Measurements from ENCODE around the gene CFAP69.

CFAP69 gene

DNA sequence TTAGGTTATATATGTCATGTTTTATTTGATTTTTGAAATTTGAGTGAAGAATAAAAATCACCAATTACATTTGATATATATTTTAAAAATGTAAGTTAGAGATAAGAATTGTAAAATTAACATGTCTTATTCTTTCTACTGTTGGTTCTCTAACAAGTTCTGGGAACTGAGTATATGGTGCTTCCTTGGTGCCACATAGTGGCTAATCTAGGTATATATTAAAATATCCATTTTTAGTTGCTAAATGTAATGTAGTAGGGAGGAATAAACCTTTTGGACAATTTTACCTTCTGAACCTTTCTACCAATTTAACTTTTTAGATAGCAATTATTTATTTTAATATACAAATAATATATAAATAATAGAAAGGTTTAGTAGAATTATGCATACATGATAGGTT lies 17.5 kb downstream of the CFAP69 start:
- H3K36me3 ChIP-seq (ENCODE audit: control insufficient read depth, insufficient read depth, low read length), result no peaks in the 10 kb centered on the region
- no peaks in the 10 kb centered on the region for H3K27me3 ChIP-seq (ENCODE audit: control insufficient read depth, insufficient read depth, low read length)
- H3K9ac ChIP-seq (ENCODE audit: low read length), result no peak overlapping the region

DNA sequence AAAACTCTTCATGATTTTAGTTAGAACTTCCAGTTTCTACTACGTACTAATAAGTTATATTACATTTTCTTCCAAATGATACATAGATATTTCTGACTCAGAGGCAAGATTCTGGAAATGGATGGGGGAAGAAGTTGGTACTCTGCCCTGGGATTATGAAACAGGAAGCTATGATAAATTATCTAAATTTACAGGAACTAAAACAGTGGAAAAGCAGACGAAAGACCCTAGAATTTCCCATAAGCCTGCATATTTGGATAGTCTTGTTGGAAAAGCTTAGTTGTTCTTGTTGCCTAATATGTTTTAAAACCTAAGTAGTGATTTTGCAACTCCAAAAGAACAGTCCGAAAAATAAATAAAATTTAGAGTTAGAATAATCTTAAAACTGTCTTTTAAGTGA lies 21.8 kb downstream of the CFAP69 start:
- Histone ChIP-seq H3K27ac (ENCODE audit: low read depth, low read length) (no peak overlapping the region), H3K4me3 (ENCODE audit: low read length) (no peak overlapping the region), H3K36me3 (ENCODE audit: control insufficient read depth, insufficient read depth, low read length) (no peaks in the 10 kb centered on the region), H3K27me3 (ENCODE audit: control insufficient read depth, insufficient read depth, low read length) (no peaks in the 10 kb centered on the region), H3K9ac (ENCODE audit: low read length) (no peak overlapping the region), H3K4me1 (ENCODE audit: control insufficient read depth, insufficient read depth, low read length) (no peaks in the 10 kb centered on the region)

More for the DNA sequence above, 17.5 kb downstream of the CFAP69 start:
- no peak overlapping the region for H3K4me3 ChIP-seq (ENCODE audit: low read length)
- no peak overlapping the region for H3K27ac ChIP-seq (ENCODE audit: low read depth, low read length)
- no peaks in the 10 kb centered on the region for H3K4me1 ChIP-seq (ENCODE audit: control insufficient read depth, insufficient read depth, low read length)

DNA sequence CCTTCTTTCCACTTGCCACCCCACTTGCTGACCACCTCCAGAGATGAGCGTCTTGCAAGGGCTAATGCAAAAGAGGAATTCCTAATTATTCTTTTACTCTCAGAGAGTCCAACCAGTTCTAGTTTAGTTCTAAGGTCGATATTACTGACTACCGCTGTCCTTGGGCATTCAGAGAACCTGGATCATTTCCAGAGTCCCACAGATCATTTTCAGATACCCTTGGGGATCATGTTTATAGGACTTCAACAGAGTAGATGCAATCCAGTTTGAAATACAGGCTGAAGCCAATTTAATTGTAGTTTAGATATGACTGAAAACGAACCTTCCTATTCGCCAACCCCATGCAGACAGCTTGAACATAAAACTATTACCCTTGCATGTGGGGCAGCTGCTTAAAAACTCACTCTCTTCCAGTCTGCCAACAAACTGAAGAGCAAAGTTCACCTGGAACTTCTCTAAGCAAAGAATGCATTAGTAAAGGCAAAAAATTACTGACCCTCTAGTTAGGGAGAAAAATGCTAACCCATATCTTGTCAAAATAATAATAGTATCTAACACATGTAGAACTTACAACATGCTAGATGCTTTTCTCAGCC lies 22.4 kb downstream of the CFAP69 start:
- no peak overlapping the region for H3K27ac ChIP-seq (ENCODE audit: low read depth, low read length)
- H3K27me3 ChIP-seq (ENCODE audit: control insufficient read depth, insufficient read depth, low read length), result no peaks in the 10 kb centered on the region
- no peak overlapping the region for H3K9ac ChIP-seq (ENCODE audit: low read length)

DNA sequence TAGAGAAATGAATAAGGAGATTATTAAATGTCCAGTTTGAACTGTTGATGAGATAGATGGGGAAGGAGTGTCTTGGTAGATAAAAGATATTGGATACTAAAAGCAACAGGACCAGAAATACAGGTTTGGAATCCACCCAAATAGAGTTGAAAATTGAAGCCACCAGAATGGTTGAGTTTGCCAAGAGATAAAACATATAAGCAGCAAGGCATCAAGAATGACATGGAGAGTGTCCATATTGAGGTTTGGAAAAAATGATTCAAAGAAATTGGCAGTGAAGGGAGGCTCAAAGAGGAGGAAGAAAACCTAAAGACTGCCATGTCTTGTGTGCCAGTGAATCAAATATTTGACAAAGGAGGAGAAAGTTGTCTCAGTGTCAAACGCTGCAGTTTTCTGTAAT lies 24.2 kb downstream of the CFAP69 start:
- H3K36me3 ChIP-seq (ENCODE audit: control insufficient read depth, insufficient read depth, low read length), result no peaks in the 10 kb centered on the region
- H3K9ac ChIP-seq (ENCODE audit: low read length), result no peak overlapping the region
- H3K4me1 ChIP-seq (ENCODE audit: control insufficient read depth, insufficient read depth, low read length), result no peaks in the 10 kb centered on the region
- no peaks in the 10 kb centered on the region for H3K27me3 ChIP-seq (ENCODE audit: control insufficient read depth, insufficient read depth, low read length)
- no peak overlapping the region for H3K4me3 ChIP-seq (ENCODE audit: low read length)
- no peak overlapping the region for H3K27ac ChIP-seq (ENCODE audit: low read depth, low read length)

More for the DNA sequence above, 22.4 kb downstream of the CFAP69 start:
- Histone ChIP-seq H3K4me3 (ENCODE audit: low read length) (no peak overlapping the region), H3K36me3 (ENCODE audit: control insufficient read depth, insufficient read depth, low read length) (no peaks in the 10 kb centered on the region), H3K4me1 (ENCODE audit: control insufficient read depth, insufficient read depth, low read length) (no peaks in the 10 kb centered on the region)

DNA sequence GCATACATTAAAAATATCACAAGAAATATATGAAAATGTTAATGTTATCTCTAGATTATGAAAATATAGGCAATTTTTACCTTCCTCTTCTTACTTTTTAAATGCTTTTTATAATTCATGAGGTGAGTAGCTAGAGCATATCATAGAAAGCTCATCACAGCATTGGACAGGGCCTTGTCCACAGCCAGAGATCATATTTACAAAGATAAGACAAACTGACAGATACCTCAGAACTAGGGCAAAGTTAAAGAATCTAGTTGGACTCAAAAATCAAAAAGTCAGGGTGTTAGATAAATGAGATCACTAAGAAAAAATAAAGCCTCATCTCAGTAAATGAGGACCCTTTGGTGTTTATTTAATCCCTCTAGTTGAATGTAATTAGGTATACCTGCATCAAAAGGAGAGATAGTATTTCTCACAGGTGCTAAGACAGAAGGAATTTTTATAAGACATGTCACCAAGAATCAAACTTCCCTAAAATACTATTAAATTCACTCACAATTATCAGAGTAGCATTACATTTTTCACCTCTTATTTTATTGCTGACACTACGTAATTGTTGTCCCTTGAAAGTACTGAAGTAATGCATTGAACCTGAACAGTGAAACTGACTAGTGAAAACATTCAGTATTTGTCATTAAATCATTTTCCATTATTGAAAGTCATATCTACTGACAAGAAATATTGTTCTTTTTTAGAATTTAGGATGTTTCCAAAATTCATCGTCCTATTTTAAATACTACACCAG lies 25.6 kb downstream of the CFAP69 start:
- no peaks in the 10 kb centered on the region for H3K4me1 ChIP-seq (ENCODE audit: control insufficient read depth, insufficient read depth, low read length)
- no peaks in the 10 kb centered on the region for H3K27me3 ChIP-seq (ENCODE audit: control insufficient read depth, insufficient read depth, low read length)
- H3K4me3 ChIP-seq (ENCODE audit: low read length), result no peak overlapping the region
- no peak overlapping the region for H3K27ac ChIP-seq (ENCODE audit: low read depth, low read length)
- H3K9ac ChIP-seq (ENCODE audit: low read length), result no peak overlapping the region
- no peaks in the 10 kb centered on the region for H3K36me3 ChIP-seq (ENCODE audit: control insufficient read depth, insufficient read depth, low read length)

DNA sequence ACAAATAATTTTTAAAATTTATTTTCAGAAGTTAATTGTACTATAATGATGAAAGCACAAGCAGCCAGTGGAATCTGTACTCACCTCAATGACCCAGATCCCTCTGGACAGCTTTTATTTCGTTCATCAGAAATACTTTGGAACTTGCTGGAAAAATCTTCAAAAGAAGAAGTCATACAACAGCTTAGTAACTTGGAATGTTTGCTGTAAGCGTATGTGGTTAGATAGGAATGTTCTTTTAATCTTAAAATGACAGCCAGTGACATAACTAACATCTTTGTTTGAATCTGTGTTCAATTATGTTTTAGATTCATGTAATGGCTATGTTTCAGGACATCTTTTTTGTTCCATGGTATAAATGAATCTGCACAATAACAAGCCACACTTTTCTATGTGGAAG lies 26.8 kb downstream of the CFAP69 start:
- H3K36me3 ChIP-seq (ENCODE audit: control insufficient read depth, insufficient read depth, low read length), result no peaks in the 10 kb centered on the region
- H3K9ac ChIP-seq (ENCODE audit: low read length), result no peak overlapping the region
- no peaks in the 10 kb centered on the region for H3K4me1 ChIP-seq (ENCODE audit: control insufficient read depth, insufficient read depth, low read length)
- no peaks in the 10 kb centered on the region for H3K27me3 ChIP-seq (ENCODE audit: control insufficient read depth, insufficient read depth, low read length)
- no peak overlapping the region for H3K4me3 ChIP-seq (ENCODE audit: low read length)
- no peak overlapping the region for H3K27ac ChIP-seq (ENCODE audit: low read depth, low read length)

DNA sequence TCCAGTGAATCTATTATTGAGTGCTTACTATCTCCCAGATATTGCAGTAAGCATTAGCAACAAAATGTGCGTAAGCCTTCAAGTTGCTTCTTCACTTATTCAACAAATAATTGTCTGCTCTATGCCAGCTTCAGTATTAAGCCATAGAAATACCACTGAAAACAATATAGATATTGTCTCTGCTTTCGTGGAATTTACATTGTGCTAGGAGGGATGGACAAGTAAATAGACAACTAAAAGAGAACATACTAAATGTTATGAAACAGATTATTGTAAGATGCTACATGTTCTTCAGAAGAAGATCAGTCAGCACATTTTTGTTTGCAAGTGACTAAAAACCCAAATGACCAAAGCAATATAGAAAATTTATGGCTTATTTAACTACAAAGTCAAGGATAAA lies 27.3 kb downstream of the CFAP69 start:
- no peaks in the 10 kb centered on the region for H3K27me3 ChIP-seq (ENCODE audit: control insufficient read depth, insufficient read depth, low read length)
- no peak overlapping the region for H3K27ac ChIP-seq (ENCODE audit: low read depth, low read length)
- H3K4me3 ChIP-seq (ENCODE audit: low read length), result no peak overlapping the region
- no peaks in the 10 kb centered on the region for H3K4me1 ChIP-seq (ENCODE audit: control insufficient read depth, insufficient read depth, low read length)
- H3K9ac ChIP-seq (ENCODE audit: low read length), result no peak overlapping the region
- H3K36me3 ChIP-seq (ENCODE audit: control insufficient read depth, insufficient read depth, low read length), result no peaks in the 10 kb centered on the region

DNA sequence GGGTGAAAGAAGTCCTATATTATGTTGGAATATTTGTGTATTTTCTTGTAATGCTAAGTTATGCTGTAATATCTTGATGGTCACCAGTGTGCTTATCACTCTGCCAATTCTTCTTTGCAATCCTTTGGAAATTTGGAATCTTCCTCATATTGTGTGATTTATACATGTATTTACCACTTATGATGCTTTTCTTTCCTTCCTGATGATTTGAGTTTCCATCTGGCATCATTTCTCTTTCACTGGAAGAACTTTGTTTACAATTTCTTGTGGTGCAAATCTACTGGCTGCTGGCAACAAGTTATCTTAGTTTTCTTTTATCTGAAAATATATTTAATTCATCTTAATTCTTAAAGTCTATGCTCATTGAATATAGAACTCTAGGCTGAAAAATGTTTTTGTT lies 29.2 kb downstream of the CFAP69 start:
- Histone ChIP-seq H3K27me3 (ENCODE audit: control insufficient read depth, insufficient read depth, low read length) (no peaks in the 10 kb centered on the region), H3K9ac (ENCODE audit: low read length) (no peak overlapping the region), H3K27ac (ENCODE audit: low read depth, low read length) (no peak overlapping the region), H3K36me3 (ENCODE audit: control insufficient read depth, insufficient read depth, low read length) (no peaks in the 10 kb centered on the region), H3K4me1 (ENCODE audit: control insufficient read depth, insufficient read depth, low read length) (no peaks in the 10 kb centered on the region), H3K4me3 (ENCODE audit: low read length) (no peak overlapping the region)

DNA sequence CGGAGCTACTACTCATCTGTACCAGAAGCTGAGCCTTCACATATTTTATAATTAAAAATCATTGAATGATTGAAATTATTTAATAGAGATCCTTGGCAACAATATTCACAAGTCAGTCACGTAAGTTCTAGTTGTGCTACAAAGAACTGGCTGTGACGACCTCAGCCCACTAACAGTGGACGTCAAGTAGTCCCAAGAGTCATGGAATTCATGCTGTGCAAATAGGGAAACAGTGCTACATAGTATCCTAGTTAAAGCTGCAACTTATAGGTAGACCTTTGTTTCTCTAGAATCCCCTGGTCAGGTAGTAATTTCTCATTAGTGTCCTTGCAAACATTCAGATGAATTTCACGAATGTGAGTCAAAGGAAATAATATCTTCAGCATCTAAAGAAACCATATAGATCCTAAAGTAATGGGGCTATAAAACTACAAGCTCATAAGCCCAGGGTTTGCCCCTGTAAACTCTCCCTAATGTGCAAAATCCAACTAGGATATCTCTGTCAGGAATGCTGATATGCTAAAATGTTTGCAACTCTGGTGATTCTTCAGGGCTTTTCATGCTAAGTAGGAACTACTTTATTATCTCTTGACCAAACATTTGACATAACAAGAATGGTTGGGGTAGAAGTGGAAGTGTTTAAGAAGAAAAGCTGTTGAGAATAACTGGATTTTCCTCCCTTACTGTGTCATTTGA lies 31.2 kb downstream of the CFAP69 start:
- Histone ChIP-seq H3K27me3 (ENCODE audit: control insufficient read depth, insufficient read depth, low read length) (no peaks in the 10 kb centered on the region), H3K9ac (ENCODE audit: low read length) (no peak overlapping the region), H3K4me1 (ENCODE audit: control insufficient read depth, insufficient read depth, low read length) (no peaks in the 10 kb centered on the region), H3K36me3 (ENCODE audit: control insufficient read depth, insufficient read depth, low read length) (no peaks in the 10 kb centered on the region), H3K4me3 (ENCODE audit: low read length) (no peak overlapping the region), H3K27ac (ENCODE audit: low read depth, low read length) (no peak overlapping the region)

DNA sequence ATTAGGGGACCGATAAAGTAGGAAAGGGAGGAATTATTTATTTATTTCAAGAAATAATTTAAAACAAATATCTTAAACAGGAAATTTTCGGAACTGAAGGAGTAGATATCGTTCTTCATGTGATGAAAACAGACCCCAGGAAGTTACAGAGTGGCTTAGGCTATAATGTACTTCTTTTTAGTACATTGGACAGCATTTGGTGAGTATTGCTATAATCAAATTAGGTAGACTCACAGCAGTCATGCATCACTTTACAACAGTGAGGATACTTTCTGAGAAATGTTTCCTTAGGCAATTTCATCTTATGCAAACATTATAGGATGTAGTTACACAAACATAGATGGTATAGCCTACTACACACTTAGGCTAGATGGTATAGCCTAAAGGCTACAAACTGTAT lies 43.2 kb downstream of the CFAP69 start:
- H3K27me3 ChIP-seq (ENCODE audit: control insufficient read depth, insufficient read depth, low read length), result no peaks in the 10 kb centered on the region
- H3K9ac ChIP-seq (ENCODE audit: low read length), result no peak overlapping the region
- H3K27ac ChIP-seq (ENCODE audit: low read depth, low read length), result no peak overlapping the region
- no peaks in the 10 kb centered on the region for H3K4me1 ChIP-seq (ENCODE audit: control insufficient read depth, insufficient read depth, low read length)
- H3K4me3 ChIP-seq (ENCODE audit: low read length), result no peak overlapping the region
- H3K36me3 ChIP-seq (ENCODE audit: control insufficient read depth, insufficient read depth, low read length), result peaks cover 3% of the 10 kb centered on the region

DNA sequence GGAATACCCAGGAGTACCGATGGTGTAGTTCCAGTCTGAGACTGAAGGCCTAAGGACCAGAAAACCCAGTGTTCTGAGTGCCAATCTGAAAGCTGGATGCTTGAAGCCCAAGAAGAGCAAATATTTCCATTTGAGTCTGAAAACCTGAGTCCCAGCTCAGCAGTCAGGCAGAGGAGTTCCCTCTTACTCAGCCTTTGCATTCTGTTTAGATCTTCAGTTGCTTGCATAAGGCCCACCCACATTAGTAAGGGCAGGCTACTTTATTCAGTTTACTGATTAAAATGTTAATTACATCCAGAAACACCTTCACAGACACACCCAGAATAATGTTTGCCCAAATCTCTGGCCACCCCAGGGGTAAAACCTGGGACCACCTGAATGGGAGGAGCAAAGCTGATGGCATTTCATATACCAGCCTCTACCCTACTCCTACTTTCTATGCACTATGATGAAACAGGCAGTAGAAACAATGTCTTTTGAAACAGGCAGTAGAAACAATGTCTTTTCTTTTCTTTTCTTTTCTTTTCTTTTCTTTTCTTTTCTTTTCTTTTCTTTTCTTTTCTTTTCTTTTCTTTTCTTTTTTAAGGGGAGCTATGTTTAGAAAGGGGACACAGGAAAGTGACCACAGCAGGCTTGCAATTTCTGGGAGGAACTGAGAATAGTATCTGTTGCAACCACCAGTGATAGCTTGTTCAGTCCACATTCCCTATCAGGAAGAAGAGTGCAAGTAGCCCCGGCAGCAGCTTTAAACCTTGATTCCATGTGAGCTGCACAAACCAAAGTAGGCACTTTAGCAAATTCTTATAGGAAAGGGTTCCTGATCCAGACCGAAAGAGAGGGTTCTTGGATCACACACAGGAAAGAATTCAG lies 45.5 kb downstream of the CFAP69 start:
- H3K36me3 ChIP-seq (ENCODE audit: control insufficient read depth, insufficient read depth, low read length), result peaks cover 3% of the 10 kb centered on the region
- H3K4me3 ChIP-seq (ENCODE audit: low read length), result no peak overlapping the region
- no peaks in the 10 kb centered on the region for H3K27me3 ChIP-seq (ENCODE audit: control insufficient read depth, insufficient read depth, low read length)
- no peaks in the 10 kb centered on the region for H3K4me1 ChIP-seq (ENCODE audit: control insufficient read depth, insufficient read depth, low read length)
- no peak overlapping the region for H3K9ac ChIP-seq (ENCODE audit: low read length)
- no peak overlapping the region for H3K27ac ChIP-seq (ENCODE audit: low read depth, low read length)

Measured in rectal smooth muscle tissue (tissue), 1 donor.